GM23248 (cell line): ENCODE data around the gene HMGN1.

Experiments
- EZH2 ChIP-seq: fragments of 200-600 bp; sonication (generic); IDR thresholded peaks from 2 replicates; pipeline ENCODE4 v1.6.1; 2018; ENCODE audit warnings: antibody characterized with exemption, mild to moderate bottlenecking; ENCODE audit not compliant: insufficient read depth, poor library complexity, severe bottlenecking
- EZH2phosphoT487 ChIP-seq: fragments of 200-600 bp; sonication (generic); IDR thresholded peaks from 2 replicates; pipeline ENCODE4 v1.6.1; 2018; ENCODE audit warnings: antibody characterized with exemption, moderate library complexity, mild to moderate bottlenecking, low read depth; ENCODE audit not compliant: insufficient read depth

DNA sequence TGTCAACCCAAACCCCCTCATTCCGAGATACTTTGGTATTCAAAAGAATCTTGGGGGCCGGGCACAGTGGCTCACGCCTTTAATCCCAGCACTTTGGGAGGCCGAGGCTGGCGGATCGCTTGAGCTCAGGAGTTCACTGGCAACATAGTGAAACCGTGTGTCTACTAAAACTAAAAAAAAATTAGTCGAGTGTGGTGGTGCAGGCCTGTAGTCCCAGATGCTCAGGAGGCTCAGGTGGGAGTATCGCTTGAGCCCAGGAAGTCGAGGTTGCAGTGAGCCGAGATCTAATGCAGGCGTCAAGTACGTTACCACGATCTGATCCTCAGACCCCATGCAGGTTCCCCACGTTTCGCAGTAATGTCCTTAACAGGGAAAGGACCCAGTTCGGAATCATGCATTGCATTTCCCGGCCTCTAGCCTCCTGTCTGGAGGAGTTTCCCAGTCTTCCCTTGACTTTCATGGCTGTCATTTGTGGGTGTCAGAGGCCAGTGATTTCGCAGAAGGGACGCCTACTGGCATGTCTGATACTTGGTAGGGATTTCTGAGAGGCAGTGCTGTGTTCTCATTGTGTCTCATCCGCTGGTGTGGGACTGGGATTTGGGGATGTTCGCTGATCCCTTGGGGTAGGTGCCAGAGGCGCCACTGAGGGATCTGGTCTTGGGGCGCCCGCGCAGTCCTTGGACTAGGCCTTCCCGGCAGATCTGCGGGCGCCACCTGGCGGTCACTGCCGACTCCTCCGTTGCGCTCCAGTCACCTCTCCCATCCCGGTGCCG, 39.3 kb upstream of the HMGN1 start:
- TF ChIP-seq EZH2 (no peak), EZH2phosphoT487 (no peak)
